HEK293 (cell line): ENCODE data around the gene RSPH10B.
"Not testable (repeated sequence)": the region's sequence is repeated elsewhere in the genome, so short reads cannot be mapped to it uniquely, and the experiment has no call there.

Source experiments
- ZNF239 ChIP-seq: fragments of 450-650 bp; formaldehyde crosslinking; IDR thresholded peaks from 2 replicates; pipeline ENCODE4 v1.5.1; 2016; ENCODE audit warnings: missing biosample characterization, missing genetic modification characterization
- TF ChIP-seq, protein P1 (sequence below): fragments of 450-650 bp; formaldehyde crosslinking; IDR thresholded peaks from 2 replicates; pipeline ENCODE4 v1.5.1; 2016; ENCODE audit warnings: missing biosample characterization, missing genetic modification characterization

GRCh38 chr7:6007835-6008590, 37.5 kb upstream of the RSPH10B start:
- not testable (repeated sequence) for TF ChIP-seq ZNF239 (tag by site-specific recombination)
- TF ChIP-seq, protein P1, sequence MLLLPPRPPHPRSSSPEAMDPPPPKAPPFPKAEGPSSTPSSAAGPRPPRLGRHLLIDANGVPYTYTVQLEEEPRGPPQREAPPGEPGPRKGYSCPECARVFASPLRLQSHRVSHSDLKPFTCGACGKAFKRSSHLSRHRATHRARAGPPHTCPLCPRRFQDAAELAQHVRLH (tag by site-specific recombination): not testable (repeated sequence)
